PC-9 (cell line): ENCODE data around the gene PCDHGA4.

Experiments
- CTCF ChIP-seq: fragments of 200-600 bp; sonication (generic); conservative IDR thresholded peaks from 2 replicates; pipeline ENCODE4 v1.6.1; 2017; ENCODE audit warnings: mixed run types, antibody characterized with exemption, mild to moderate bottlenecking, moderate library complexity
- EZH2 ChIP-seq: fragments of 200-600 bp; sonication (generic); IDR thresholded peaks from 2 replicates; pipeline ENCODE4 v1.8.0; 2017; ENCODE audit warnings: antibody characterized with exemption, low read depth

DNA sequence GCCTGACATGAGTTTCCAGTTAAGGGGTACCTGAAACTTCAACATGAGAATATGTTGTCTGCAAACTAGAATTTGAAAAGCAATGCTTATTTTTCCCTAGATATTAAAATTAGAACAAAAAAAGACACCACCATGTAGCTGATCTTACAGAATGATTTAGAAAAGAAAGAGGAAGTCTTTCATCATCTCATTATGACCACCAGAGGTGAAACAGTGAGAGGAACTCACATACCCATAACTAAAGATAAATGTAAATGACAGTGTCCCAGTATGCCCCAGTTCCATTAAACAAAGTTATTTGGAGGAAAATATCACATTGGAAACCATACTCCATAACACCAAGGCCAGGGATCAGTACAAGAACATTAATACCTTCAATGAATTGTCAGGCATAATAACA, 41.1 kb upstream of the PCDHGA4 start:
- TF ChIP-seq CTCF (no peak), EZH2 (no peak)
